IMR-90 (cell line): ENCODE results near the gene CXorf38. TPM values are rescaled to one million over a fixed set of nuclear protein-coding genes. Genes with fewer than 3 reads are reported as not detected.

ENCODE experiments used
- ATAC-seq: fragments of 200-7000 bp; cut with Tn5 transposase; 2 replicates; pipeline ENCODE4 v1.9.1; 2020; ENCODE audit warnings: low read depth, mild to moderate bottlenecking, moderate library complexity
- BruUV-seq: library from RNA; stranded (reverse); fragments of 400-500 nt; replicated peaks from 2 replicates; lab custom pipeline; 2021; lab: Mats Ljungman, UMichigan
- CTCF ChIA-PET: fragments of 300-600 bp; formaldehyde crosslinking; extraction: SDS; loops from one replicate; lab custom pipeline; 2021; ENCODE audit warnings: antibody characterized with exemption; lab: Yijun Ruan, JAX
- POLR2A ChIA-PET: fragments of 300-600 bp; sonication (Branson Sonifier 250); formaldehyde crosslinking; loops from one replicate; lab custom pipeline; 2022; ENCODE audit warnings: antibody characterized with exemption; ENCODE audit not compliant: unreplicated experiment; lab: Charles Lee
- DNase-seq: peaks from one replicate; pipeline ENCODE4 v3.0.0; 2013
- H2AFZ ChIP-seq: replicated peaks from 2 replicates; pipeline ENCODE3; 2013; ENCODE audit warnings: low read length, mild to moderate bottlenecking; ENCODE audit not compliant: poor library complexity
- H2AK5ac ChIP-seq: 2 replicates; pipeline ENCODE4 v1.6.1; 2013; ENCODE audit warnings: low read depth, low read length, inconsistent platforms
- H2AK9ac ChIP-seq: replicated peaks from 2 replicates; pipeline ENCODE3; 2013; ENCODE audit warnings: mild to moderate bottlenecking, low read depth, low read length, moderate library complexity; ENCODE audit not compliant: poor library complexity
- H2BK120ac ChIP-seq: 2 replicates; pipeline ENCODE4 v1.6.1; 2013; ENCODE audit warnings: low read depth, low read length, inconsistent platforms
- H2BK15ac ChIP-seq: 3 replicates; pipeline ENCODE4 v1.6.1; 2013; ENCODE audit warnings: low read depth, low read length, inconsistent platforms
- H2BK20ac ChIP-seq: 2 replicates; pipeline ENCODE4 v1.6.1; 2013; ENCODE audit warnings: low read depth, mild to moderate bottlenecking, inconsistent platforms, low read length, moderate library complexity
- H2BK5ac ChIP-seq: 2 replicates; pipeline ENCODE4 v1.6.1; 2013; ENCODE audit warnings: mild to moderate bottlenecking, low read depth, low read length, inconsistent platforms; ENCODE audit not compliant: poor library complexity, severe bottlenecking
- H3K14ac ChIP-seq: replicated peaks from 2 replicates; pipeline ENCODE4 v1.6.1; 2013; ENCODE audit warnings: low read depth, low read length, inconsistent platforms
- H3K18ac ChIP-seq: 2 replicates; pipeline ENCODE4 v1.6.1; 2013; ENCODE audit warnings: low read depth, low read length, control low read depth
- H3K23ac ChIP-seq: 2 replicates; pipeline ENCODE4 v1.6.1; 2013; ENCODE audit warnings: low read depth, low read length, inconsistent platforms
- H3K27ac ChIP-seq: 2 replicates; pipeline ENCODE4 v1.5.1; 2013; ENCODE audit warnings: mild to moderate bottlenecking, control low read depth, low read length; ENCODE audit not compliant: insufficient read depth
- H3K27me3 ChIP-seq: 2 replicates; pipeline ENCODE4 v1.6.1; 2013; ENCODE audit warnings: low read length; ENCODE audit not compliant: control insufficient read depth, insufficient read depth
- H3K36me3 ChIP-seq: 2 replicates; pipeline ENCODE4 v1.6.1; 2013; ENCODE audit warnings: low read length, mixed read lengths; ENCODE audit not compliant: control insufficient read depth, insufficient read depth
- H3K4ac ChIP-seq: 2 replicates; pipeline ENCODE4 v1.6.1; 2013; ENCODE audit warnings: low read depth, low read length, inconsistent platforms
- H3K4me1 ChIP-seq: 2 replicates; pipeline ENCODE4 v1.6.1; 2013; ENCODE audit warnings: low read length, mixed read lengths; ENCODE audit not compliant: control insufficient read depth, insufficient read depth
- H3K4me2 ChIP-seq: 2 replicates; pipeline ENCODE4 v1.6.1; 2013; ENCODE audit warnings: low read depth, mild to moderate bottlenecking, control low read depth, low read length, moderate library complexity
- H3K4me3 ChIP-seq: 2 replicates; pipeline ENCODE4 v1.5.1; 2013; ENCODE audit warnings: low read depth, mild to moderate bottlenecking, control low read depth, low read length, moderate library complexity; ENCODE audit not compliant: insufficient read depth
- H3K56ac ChIP-seq: 2 replicates; pipeline ENCODE4 v1.6.1; 2013; ENCODE audit warnings: low read length, inconsistent platforms; ENCODE audit not compliant: insufficient read depth; ENCODE audit errors: extremely low read depth
- H3K79me1 ChIP-seq, 2 experiments: 2 replicates each; pipeline ENCODE4 v1.6.1; 2013; ENCODE audit warnings: low read length in 2 of 2, inconsistent platforms in 1 of 2, low read depth in 1 of 2
- H3K9ac ChIP-seq: 2 replicates; pipeline ENCODE4 v1.6.1; 2013; ENCODE audit warnings: low read depth, low read length, control low read depth
- H3K9me1 ChIP-seq: 2 replicates; pipeline ENCODE4 v1.6.1; 2013; ENCODE audit warnings: low read length, inconsistent platforms; ENCODE audit not compliant: insufficient read depth
- H3K9me3 ChIP-seq: 2 replicates; pipeline ENCODE4 v1.6.1; 2013; ENCODE audit warnings: low read length; ENCODE audit not compliant: control insufficient read depth, insufficient read depth
- H4K20me1 ChIP-seq: 2 replicates; pipeline ENCODE4 v1.6.1; 2013; ENCODE audit warnings: low read length, inconsistent platforms; ENCODE audit not compliant: insufficient read depth
- H4K5ac ChIP-seq: 2 replicates; pipeline ENCODE4 v1.6.1; 2013; ENCODE audit warnings: mild to moderate bottlenecking, low read depth, low read length, control low read depth
- H4K8ac ChIP-seq, 2 experiments: 2 replicates each; pipeline ENCODE4 v1.6.1; 2013; ENCODE audit warnings: low read depth in 2 of 2, low read length in 2 of 2, control low read depth in 1 of 2, inconsistent platforms in 1 of 2
- H4K91ac ChIP-seq: 2 replicates; pipeline ENCODE4 v1.6.1; 2013; ENCODE audit warnings: low read depth, low read length, inconsistent platforms; ENCODE audit not compliant: insufficient read depth
- CEBPB ChIP-seq: IDR thresholded peaks from 2 replicates; pipeline ENCODE4 v1.6.1; 2012; ENCODE audit warnings: low read depth, low read length, improper control_type of control experiment
- CHD1 ChIP-seq: IDR thresholded peaks from 2 replicates; pipeline ENCODE4 v1.6.1; 2012; ENCODE audit warnings: low read depth, low read length, improper control_type of control experiment
- CTCF ChIP-seq: conservative IDR thresholded peaks from 2 replicates; pipeline ENCODE4 v1.5.1; 2012; ENCODE audit warnings: mild to moderate bottlenecking, low read depth, low read length, improper control_type of control experiment
- ELK1 ChIP-seq: fragments of 150-350 bp; IDR thresholded peaks from 2 replicates; pipeline ENCODE4 v1.6.1; 2016; ENCODE audit warnings: low read depth, mild to moderate bottlenecking, low read length, moderate library complexity, borderline replicate concordance
- FOS ChIP-seq: fragments of 150-350 bp; IDR thresholded peaks from 2 replicates; pipeline ENCODE4 v1.6.1; 2016; ENCODE audit warnings: low read depth, low read length
- MAFK ChIP-seq: IDR thresholded peaks from 2 replicates; pipeline ENCODE4 v1.6.1; 2012; ENCODE audit warnings: low read depth, low read length, improper control_type of control experiment
- MAZ ChIP-seq: IDR thresholded peaks from 2 replicates; pipeline ENCODE4 v1.6.1; 2012; ENCODE audit warnings: low read depth, mild to moderate bottlenecking, low read length, improper control_type of control experiment, moderate library complexity, borderline replicate concordance
- MXI1 ChIP-seq: IDR thresholded peaks from 2 replicates; pipeline ENCODE4 v1.6.1; 2012; ENCODE audit warnings: low read depth, mild to moderate bottlenecking, low read length, moderate library complexity, borderline replicate concordance
- NFE2L2 ChIP-seq: fragments of 150-350 bp; IDR thresholded peaks from 2 replicates; pipeline ENCODE4 v1.6.1; 2016; ENCODE audit warnings: low read depth, mild to moderate bottlenecking, low read length
- POLR2A ChIP-seq: IDR thresholded peaks from 2 replicates; pipeline ENCODE4 v1.6.1; 2012; ENCODE audit warnings: mild to moderate bottlenecking, low read depth, low read length
- RAD21 ChIP-seq: IDR thresholded peaks from 2 replicates; pipeline ENCODE4 v1.6.1; 2012; ENCODE audit warnings: low read length, improper control_type of control experiment
- RCOR1 ChIP-seq: IDR thresholded peaks from 2 replicates; pipeline ENCODE4 v1.6.1; 2012; ENCODE audit warnings: mild to moderate bottlenecking, low read length, improper control_type of control experiment; ENCODE audit not compliant: insufficient replicate concordance
- RFX5 ChIP-seq: IDR thresholded peaks from 2 replicates; pipeline ENCODE4 v1.8.0; 2012; ENCODE audit warnings: low read depth, mild to moderate bottlenecking, low read length, moderate library complexity
- USF2 ChIP-seq: fragments of 150-350 bp; IDR thresholded peaks from 2 replicates; pipeline ENCODE4 v1.6.1; 2017; ENCODE audit warnings: mild to moderate bottlenecking, antibody characterized with exemption, low read length, low read depth
- WGBS, 2 experiments: methylation state at CpG; one replicate each; pipeline versions ENCODE4 v1.1.5 to v1.1.7; 2013; ENCODE audit warnings: missing lambda C conversion rate in 2 of 2; ENCODE audit not compliant: insufficient read length in 1 of 2; ENCODE audit errors: extremely low coverage in 2 of 2; 5-methylcytosine and 5-hydroxymethylcytosine counted together
- dilution Hi-C: fragments of 300-500 bp; cut with HindIII; formaldehyde crosslinking; loops from one replicate; pipeline ENCODE4 v1.14.3; 2018; ENCODE audit warnings: low sequenced_read_pairs; ENCODE audit not compliant: unreplicated experiment
- in situ Hi-C: fragments of 300-500 bp; cut with MboI; formaldehyde crosslinking; loops from 3 replicates; pipeline ENCODE4 v1.14.3; 2019; ENCODE audit warnings: low sequenced_read_pairs, inconsistent platforms, mixed read lengths
- intact Hi-C: fragments of 100-400 bp; cut with micrococcal nuclease; formaldehyde crosslinking; loops from 2 replicates; pipeline ENCODE4 v1.10.0; 2022
- polyA plus RNA-seq, 3 experiments: library from polyadenylated mRNA; depleted of rRNA; stranded (reverse); fragments of >200 nt; gene quantifications; 2 replicates each; pipeline ENCODE4 v1.2.3, GENCODE V29; 2012; ENCODE audit warnings: low replicate concordance in 1 of 3
- total RNA-seq: library from RNA; depleted of rRNA; stranded (reverse); fragments of >200 nt; gene quantifications from 2 replicates; pipeline ENCODE4 v1.2.3, GENCODE V29; 2012

The CXorf38 gene
- total and polyA plus RNA-seq, 2 of the 4 experiments (the other 2 are of a cell fraction): 7.0 to 9.9 TPM

- ATAC-seq (no peak), DNase-seq (no peak)
- Histone ChIP-seq H2BK15ac (no peak overlapping the region), H3K4me1 (no peaks in the 10 kb centered on the region), H3K79me1 (peaks cover 0 to 6% of the 10 kb centered on the region in 2 experiments; a peak in 1 of 4 replicates), H3K18ac (no peak overlapping the region), H2AFZ (no peak overlapping the region), H2AK9ac (no peak overlapping the region), H3K9ac (no peak overlapping the region), H3K36me3 (no peaks in the 10 kb centered on the region), H3K4me2 (no peak overlapping the region), H3K14ac (no peak overlapping the region), H2BK20ac (no peak overlapping the region), H3K9me3 (no peaks in the 10 kb centered on the region), H3K56ac (no peak overlapping the region), H4K8ac (no peak overlapping the region), H3K23ac (no peak overlapping the region), H4K5ac (no peak overlapping the region), H2AK5ac (no peak overlapping the region), H3K4ac (no peak overlapping the region), H3K27me3 (no peaks in the 10 kb centered on the region), H3K27ac (no peak overlapping the region), H4K20me1 (peaks cover 10% of the 10 kb centered on the region), H4K91ac (no peak overlapping the region), H2BK120ac (no peak overlapping the region), H3K4me3 (no peak overlapping the region), H3K9me1 (0 out of 2 replicates have a peak, but pooled peaks cover 4% of the 10 kb centered on the region), H2BK5ac (no peak overlapping the region)
- ChIA-PET POLR2A (no interaction called here), CTCF (interaction anchor here (0.5 kb wide), 1 partner anchor 975 kb away, joined by 3 read pairs; no protein-coding TSS in a partner anchor)
- BruUV-seq: no TSS peak
- intact Hi-C loops: no loop called here
- TF ChIP-seq CEBPB (no peak), FOS (no peak), NFE2L2 (no peak), CHD1 (no peak), MAFK (no peak), POLR2A (no peak), RFX5 (no peak), RAD21 (no peak), ELK1 (no peak), MAZ (no peak), RCOR1 (no peak), CTCF (no peak), MXI1 (no peak), USF2 (no peak)
- no CpG with 5 or more reads among the region's 7 CpGs for WGBS, 2 experiments
- dilution Hi-C loops: no loop called here
- in situ Hi-C loops: no loop called here
These were observed 69.2 kb downstream of the CXorf38 start for GRCh38 chrX:40578039-40578695.
